Osteoblast (primary cell): ENCODE data around the gene NDUFAF2. TPM values are rescaled to one million over a fixed set of nuclear protein-coding genes. Genes with fewer than 3 reads are reported as not detected.
"Not testable (repeated sequence)": the region's sequence is repeated elsewhere in the genome, so short reads cannot be mapped to it uniquely, and the experiment has no call there.

ENCODE experiments used
- DNase-seq: peaks from one replicate; pipeline ENCODE4 v3.0.0; 2011; ENCODE audit warnings: low spot score, mixed read lengths; ENCODE audit not compliant: insufficient read length; ENCODE audit errors: missing footprints
- H2AFZ ChIP-seq: 2 replicates; pipeline ENCODE4 v1.6.0; 2011; ENCODE audit warnings: mild to moderate bottlenecking, low read length
- H3K27ac ChIP-seq: 2 replicates; pipeline ENCODE4 v1.5.1; 2011; ENCODE audit warnings: mild to moderate bottlenecking, low read depth, low read length, moderate library complexity
- H3K27me3 ChIP-seq: 2 replicates; pipeline ENCODE4 v1.6.0; 2012; ENCODE audit warnings: mild to moderate bottlenecking, control low read depth, inconsistent platforms, low read length, moderate library complexity; ENCODE audit not compliant: insufficient read depth
- H3K36me3 ChIP-seq: 2 replicates; pipeline ENCODE4 v1.5.1; 2011; ENCODE audit warnings: mild to moderate bottlenecking, low read length, control low read depth, moderate library complexity; ENCODE audit not compliant: insufficient read depth
- H3K4me1 ChIP-seq: 2 replicates; pipeline ENCODE4 v1.5.1; 2011; ENCODE audit warnings: mild to moderate bottlenecking, low read length, control low read depth, moderate library complexity; ENCODE audit not compliant: insufficient read depth
- H3K4me2 ChIP-seq: 2 replicates; pipeline ENCODE4 v1.6.0; 2011; ENCODE audit warnings: mild to moderate bottlenecking, low read length; ENCODE audit not compliant: insufficient read depth
- H3K4me3 ChIP-seq: fragments of 200-600 bp; sonication (generic); 3 replicates; pipeline ENCODE4 v1.5.1; 2012; ENCODE audit warnings: mild to moderate bottlenecking, low read length, inconsistent platforms; ENCODE audit not compliant: insufficient read depth
- H3K79me2 ChIP-seq: 2 replicates; pipeline ENCODE4 v1.6.0; 2012; ENCODE audit warnings: mild to moderate bottlenecking, low read length, control low read depth, inconsistent platforms; ENCODE audit not compliant: insufficient read depth
- H3K9me3 ChIP-seq: 2 replicates; pipeline ENCODE4 v1.5.1; 2011; ENCODE audit warnings: low read depth, low read length, control low read depth
- H4K20me1 ChIP-seq: 2 replicates; pipeline ENCODE4 v1.6.0; 2012; ENCODE audit warnings: mild to moderate bottlenecking, low read length, control low read depth; ENCODE audit not compliant: insufficient read depth
- CTCF ChIP-seq: IDR thresholded peaks from 2 replicates; pipeline ENCODE4 v1.5.1; 2011; ENCODE audit warnings: mild to moderate bottlenecking, low read depth, low read length, moderate library complexity; ENCODE audit errors: extremely low read depth
- total RNA-seq: library from RNA; depleted of rRNA; stranded (reverse); fragments of >200 nt; gene quantifications from 2 replicates; pipeline ENCODE4 v1.2.3, GENCODE V29; 2012

The NDUFAF2 gene
- total RNA-seq, 1 donor: 22.1 TPM

DNA sequence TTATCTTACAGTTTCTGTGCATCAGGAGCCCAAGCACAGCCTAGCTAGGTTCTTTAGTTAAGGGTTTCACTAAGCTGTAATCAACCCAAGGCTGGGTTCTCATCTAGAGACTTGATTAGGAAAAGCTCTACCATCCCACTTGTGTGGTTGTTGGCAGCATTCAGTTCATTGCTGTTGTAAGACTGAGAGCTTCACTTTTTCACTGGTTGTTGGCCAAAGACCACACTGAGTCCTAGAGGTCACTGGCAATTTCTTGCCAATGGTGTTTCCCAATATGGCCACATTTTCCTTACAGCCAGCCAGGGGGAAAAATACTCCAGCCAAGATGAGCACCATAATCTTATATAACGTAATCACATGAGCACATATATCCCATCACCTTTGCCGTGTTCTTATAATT is 142.9 kb downstream of the NDUFAF2 start:
- Histone ChIP-seq H3K27ac (no peak overlapping the region), H3K4me3 (no peak overlapping the region), H3K9me3 (no peaks in the 10 kb centered on the region), H3K4me1 (no peaks in the 10 kb centered on the region), H3K4me2 (no peak overlapping the region), H3K36me3 (no peaks in the 10 kb centered on the region), H4K20me1 (peaks cover 3% of the 10 kb centered on the region), H3K27me3 (no peaks in the 10 kb centered on the region), H3K79me2 (no peaks in the 10 kb centered on the region), H2AFZ (no peak overlapping the region)
- DNase-seq: no peak
- TF ChIP-seq CTCF: no peak

DNA sequence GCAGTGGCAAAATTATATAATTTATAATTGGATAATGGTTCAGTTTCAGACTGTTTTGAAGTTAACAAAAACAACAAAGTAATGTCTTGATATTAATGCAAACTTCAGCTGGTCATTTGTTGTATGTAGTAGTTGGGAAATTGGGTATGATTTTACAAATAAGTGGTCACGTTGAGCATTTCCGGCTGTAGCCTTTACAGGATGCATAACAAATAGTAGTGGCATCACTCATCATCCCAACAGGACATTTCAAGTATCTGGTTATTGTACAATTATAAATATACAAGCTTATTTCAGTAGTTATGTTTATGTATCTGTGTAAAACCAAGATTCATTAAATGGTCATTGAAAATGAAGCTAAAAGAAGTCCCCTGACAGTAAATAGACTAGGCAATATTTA is 144.3 kb downstream of the NDUFAF2 start:
- no peaks in the 10 kb centered on the region for H3K27me3 ChIP-seq
- no peak overlapping the region for H3K4me3 ChIP-seq
- H2AFZ ChIP-seq: no peak overlapping the region
- H4K20me1 ChIP-seq: peaks cover 3% of the 10 kb centered on the region
- H3K4me1 ChIP-seq: no peaks in the 10 kb centered on the region
- DNase-seq: no peak
- H3K79me2 ChIP-seq: no peaks in the 10 kb centered on the region
- H3K9me3 ChIP-seq: no peaks in the 10 kb centered on the region
- H3K4me2 ChIP-seq: no peak overlapping the region
- no peaks in the 10 kb centered on the region for H3K36me3 ChIP-seq
- no peak for TF ChIP-seq CTCF
- H3K27ac ChIP-seq: no peak overlapping the region

DNA sequence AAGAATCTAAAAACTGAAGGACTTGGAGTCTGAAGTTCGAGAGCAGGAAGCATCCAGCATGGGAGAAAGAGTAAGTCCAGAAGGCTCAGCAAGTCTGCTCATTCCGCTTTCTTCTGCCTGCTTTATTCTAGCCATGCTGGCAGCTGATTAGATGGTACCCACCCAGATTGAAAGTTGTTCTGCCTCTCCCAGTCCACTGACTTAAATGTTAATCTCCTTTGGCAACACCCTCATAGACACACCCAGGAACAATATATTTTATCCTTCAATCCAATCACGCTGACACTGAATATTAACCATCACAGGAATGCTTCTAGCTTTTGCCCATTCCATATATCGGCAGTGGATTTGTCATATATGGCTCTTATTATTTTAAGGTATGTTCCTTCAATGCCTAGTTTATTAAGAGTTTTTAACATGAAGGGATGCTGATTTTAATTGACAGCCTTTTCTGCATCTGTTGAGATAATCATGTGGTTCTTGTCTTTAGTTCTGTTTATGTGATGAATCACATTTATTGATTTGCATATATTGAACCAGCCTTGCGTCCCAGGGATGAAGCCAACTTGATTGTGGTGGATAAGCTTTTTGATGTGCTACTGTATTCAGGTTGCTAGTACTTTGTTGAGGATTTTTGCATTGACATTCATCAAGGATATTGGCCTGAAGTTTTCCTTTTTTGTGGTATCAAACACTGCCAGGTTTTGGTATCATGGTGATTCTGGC is 148.2 kb downstream of the NDUFAF2 start:
- not testable (repeated sequence) for H3K4me3 ChIP-seq, H3K4me1 ChIP-seq, H3K9me3 ChIP-seq, H3K79me2 ChIP-seq, DNase-seq, H3K27me3 ChIP-seq, H4K20me1 ChIP-seq, H3K4me2 ChIP-seq, H3K36me3 ChIP-seq, H3K27ac ChIP-seq, H2AFZ ChIP-seq

- peaks cover 3% of the 10 kb centered on the region for H4K20me1 ChIP-seq
- no peak overlapping the region for H3K4me3 ChIP-seq
- H3K4me1 ChIP-seq: no peaks in the 10 kb centered on the region
- no peak for DNase-seq
- no peaks in the 10 kb centered on the region for H3K9me3 ChIP-seq
- H3K79me2 ChIP-seq: no peaks in the 10 kb centered on the region
- H3K4me2 ChIP-seq: no peak overlapping the region
- no peak overlapping the region for H3K27ac ChIP-seq
- no peak overlapping the region for H2AFZ ChIP-seq
- no peaks in the 10 kb centered on the region for H3K27me3 ChIP-seq
- TF ChIP-seq CTCF: no peak
- H3K36me3 ChIP-seq: peaks cover 12% of the 10 kb centered on the region
Measured at GRCh38 chr5:61097465-61097864, 152.5 kb downstream of the NDUFAF2 start.
